NCI-H2196 (cell line): ENCODE measurements around the gene AUTS2.
"Not testable (repeated sequence)": the region's sequence is repeated elsewhere in the genome, so short reads cannot be mapped to it uniquely, and the experiment has no call there.

ENCODE experiments used
- DNase-seq: peaks from one replicate; lab custom pipeline; 2025; ENCODE audit not compliant: unreplicated experiment; lab: John Stamatoyannopoulos, UW

Gene AUTS2

GRCh38 chr7:70355198-70356020, 757.1 kb downstream of the AUTS2 start:
- DNase-seq, result no peak

DNA sequence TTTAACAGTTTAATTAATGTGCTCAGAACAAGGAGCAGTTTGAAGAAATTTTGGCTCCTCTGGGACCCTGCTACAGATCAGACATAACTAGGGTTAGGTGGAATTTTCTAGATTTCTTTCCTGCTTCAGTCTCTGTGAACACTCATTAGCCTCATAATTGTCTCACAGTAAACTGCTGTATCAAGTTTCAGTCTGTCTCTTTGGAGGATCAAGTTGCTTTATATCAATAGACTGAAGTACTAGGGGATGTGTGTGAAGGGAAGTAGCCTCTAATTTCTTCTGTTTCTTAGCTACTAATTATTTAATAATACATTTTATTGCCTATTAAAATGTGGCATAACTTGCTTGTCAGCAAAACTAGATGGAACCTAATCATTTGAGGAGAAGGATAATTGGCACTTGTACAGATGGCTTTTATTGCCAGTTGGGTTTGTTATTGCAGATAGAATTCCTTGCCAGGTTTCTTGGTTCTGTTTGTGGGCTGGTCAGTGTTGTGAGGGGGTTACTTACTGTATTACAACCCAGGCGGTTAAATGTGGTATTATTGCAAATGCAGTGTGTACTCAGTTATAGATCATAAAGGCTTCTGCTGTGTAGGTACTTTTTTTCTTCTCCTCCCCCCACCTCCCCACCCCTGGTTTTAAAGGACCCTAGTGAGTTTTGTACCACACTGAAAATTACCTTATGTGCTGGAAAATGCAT, 758.0 kb downstream of the AUTS2 start:
- peak; percentile 68 for DNase-seq

GRCh38 chr7:70356787-70357328, 758.6 kb downstream of the AUTS2 start:
- DNase-seq, result no peak

- DNase-seq, result no peak
Observed at GRCh38 chr7:70360557-70360956, 762.3 kb downstream of the AUTS2 start.

DNA sequence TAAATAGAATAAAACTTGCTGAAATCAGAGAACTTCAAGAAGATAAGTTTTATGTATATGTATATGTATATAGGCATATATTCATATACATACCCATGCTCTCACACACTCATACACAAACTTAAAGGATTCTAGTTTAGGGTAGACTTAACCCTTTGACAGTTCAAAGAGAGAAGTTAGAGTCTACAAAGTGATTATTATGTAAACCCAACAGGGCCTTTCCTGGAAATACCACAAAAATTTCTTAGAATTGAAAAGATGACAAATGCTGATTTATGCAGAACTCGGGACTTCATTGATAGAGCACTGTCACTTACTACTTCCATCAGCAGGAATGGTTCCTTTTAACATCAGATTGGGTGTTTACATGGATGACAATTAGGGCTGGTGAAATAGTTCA, 763.5 kb downstream of the AUTS2 start:
- no peak for DNase-seq

DNA sequence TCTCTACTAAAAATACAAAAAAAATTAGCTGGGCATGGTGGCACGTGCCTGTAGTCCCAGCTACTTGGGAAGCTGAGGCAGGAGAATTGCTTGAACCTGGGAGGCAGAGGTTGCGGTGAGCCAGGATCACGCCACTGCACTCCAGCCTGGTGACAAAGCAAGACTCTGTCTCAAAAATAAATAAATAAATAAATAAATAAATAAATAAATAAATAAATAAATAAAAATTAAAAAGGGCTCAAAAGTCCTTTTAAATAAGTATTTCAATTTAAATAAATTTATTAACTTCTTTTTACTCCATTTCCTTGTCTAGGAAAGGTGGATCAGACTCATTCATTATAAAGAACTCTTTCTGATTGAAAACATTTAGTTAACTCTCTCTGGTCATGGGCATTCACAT, 766.1 kb downstream of the AUTS2 start:
- DNase-seq, result not testable (repeated sequence)

- DNase-seq, result no peak
Observed at GRCh38 chr7:70371652-70372051, 773.4 kb downstream of the AUTS2 start.

- DNase-seq, result no peak
Observed at GRCh38 chr7:70372768-70373515, 774.7 kb downstream of the AUTS2 start.

DNA sequence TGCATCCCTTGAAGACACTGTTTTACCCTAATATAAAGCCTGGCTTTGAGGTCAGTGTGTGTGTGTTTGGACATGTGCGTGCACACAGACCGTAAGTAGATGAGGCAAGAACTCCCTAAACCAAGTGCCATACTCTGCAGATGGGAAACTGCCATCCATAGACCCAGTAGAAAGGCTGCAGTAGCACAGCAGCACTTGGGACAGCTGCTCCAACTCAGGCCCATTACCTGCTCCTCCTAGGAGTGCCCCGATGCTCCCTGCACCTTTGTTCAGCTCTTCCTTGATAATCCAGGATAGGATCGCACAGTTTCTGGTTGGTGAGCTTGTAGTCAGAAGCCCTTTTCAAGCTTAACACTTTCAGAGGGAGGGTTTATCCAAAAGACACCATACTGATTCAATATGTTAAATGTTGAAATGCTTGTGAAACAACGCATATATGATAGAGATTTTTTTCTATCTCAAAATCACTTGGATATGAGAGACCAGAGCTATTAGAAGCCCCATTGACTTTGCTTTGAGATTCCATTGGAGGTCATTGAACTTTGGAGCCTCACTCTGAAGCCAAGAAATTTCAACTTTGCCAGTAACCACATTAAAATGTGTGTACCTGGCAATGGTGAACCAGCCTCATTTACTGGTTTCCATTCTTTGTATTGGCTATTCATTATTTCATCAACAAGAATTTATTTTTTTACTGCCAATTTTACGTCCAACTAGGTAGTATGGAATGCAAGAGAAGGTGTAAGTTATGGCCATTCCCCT, 776.7 kb downstream of the AUTS2 start:
- peak; percentile 4 for DNase-seq

GRCh38 chr7:70376561-70377031, 778.3 kb downstream of the AUTS2 start:
- DNase-seq, result no peak

GRCh38 chr7:70377957-70378356, 779.7 kb downstream of the AUTS2 start:
- no peak for DNase-seq

DNA sequence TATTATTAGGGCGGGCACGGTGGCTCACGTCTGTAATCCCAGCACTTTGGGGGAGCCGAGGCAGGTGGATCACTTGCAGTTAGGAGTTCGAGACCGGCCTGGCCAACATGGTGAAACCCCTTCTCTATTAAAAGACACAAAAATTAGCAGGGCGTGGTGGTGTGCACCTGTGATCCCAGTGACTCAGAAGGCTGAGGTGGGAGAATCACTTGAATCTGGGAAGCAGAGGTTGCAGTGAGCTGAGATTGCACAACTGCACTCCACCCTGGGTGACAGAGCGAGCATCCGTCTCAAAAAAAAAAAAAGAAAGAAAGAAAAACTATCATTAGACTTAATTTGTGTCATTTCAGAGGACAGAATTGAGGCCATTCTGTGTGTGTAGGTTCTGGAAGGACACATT, 780.9 kb downstream of the AUTS2 start:
- no peak for DNase-seq

DNA sequence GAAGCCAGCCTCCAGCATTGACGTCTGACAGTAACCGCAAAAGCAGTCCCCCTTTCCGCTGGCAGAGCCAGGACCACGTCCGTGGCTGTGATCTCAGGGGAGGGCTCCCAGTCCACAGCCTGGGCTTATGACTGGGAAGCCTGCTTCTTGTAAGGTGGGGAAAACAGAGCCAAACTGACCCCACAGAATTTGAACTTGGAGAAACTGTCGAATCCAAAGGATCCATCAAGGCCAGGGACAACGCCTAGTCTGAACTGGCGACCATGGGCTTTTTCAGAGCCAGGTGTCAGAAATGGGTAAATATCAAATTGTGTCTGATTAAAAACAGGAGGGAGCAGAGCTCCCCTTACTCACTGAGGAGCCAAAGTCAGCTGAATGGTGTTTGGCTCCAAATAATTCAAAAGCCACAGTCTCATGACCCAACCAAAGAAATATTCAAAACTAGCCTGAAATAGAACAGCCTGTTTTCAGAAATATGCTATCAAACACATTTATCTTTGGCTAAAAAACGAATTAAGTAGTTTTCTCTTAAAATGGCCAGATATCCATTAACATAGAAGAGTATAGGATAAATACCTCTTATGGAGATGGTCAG, 782.2 kb downstream of the AUTS2 start:
- DNase-seq, result no peak

- no peak for DNase-seq
Observed at GRCh38 chr7:70383066-70383782, 784.9 kb downstream of the AUTS2 start.

GRCh38 chr7:70384024-70384423, 785.7 kb downstream of the AUTS2 start:
- DNase-seq, result no peak

DNA sequence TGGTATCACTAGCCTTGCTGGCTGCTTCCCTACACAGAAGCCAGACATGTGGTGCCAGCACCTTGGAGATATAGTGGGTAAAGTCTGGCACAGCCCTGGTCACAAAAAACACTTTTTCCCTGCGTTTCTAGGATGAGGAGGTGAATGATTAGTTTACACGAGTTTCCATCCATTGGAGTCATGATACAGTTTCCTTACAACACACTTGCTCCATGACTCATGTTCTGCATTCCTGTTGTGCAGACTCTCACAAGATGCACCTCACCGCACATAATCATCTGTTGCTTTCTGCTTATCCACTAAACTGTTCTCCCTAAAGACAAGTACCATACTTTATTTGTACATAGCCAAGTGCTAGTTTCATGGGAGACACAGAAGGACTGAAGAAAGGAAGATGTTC, 786.6 kb downstream of the AUTS2 start:
- no peak for DNase-seq

GRCh38 chr7:70387217-70387616, 788.9 kb downstream of the AUTS2 start:
- no peak for DNase-seq

- DNase-seq, result no peak
Observed at GRCh38 chr7:70389531-70390151, 791.4 kb downstream of the AUTS2 start.

GRCh38 chr7:70390251-70390650, 792.0 kb downstream of the AUTS2 start:
- no peak for DNase-seq
